K562 (cell line): Measurements from ENCODE around the gene ALS2CL. TPM values are rescaled to one million over a fixed set of nuclear protein-coding genes. Genes with fewer than 3 reads are reported as not detected.

Experiments
- BDP1 ChIP-seq: IDR thresholded peaks from 3 replicates; pipeline ENCODE4 v1.6.1; 2011; ENCODE audit not compliant: insufficient read length, insufficient read depth
- KAT2B ChIP-seq: IDR thresholded peaks from one replicate; pipeline ENCODE4 v1.6.1; 2012; ENCODE audit warnings: low read depth, mild to moderate bottlenecking, control low read depth, inconsistent platforms, low read length, moderate library complexity
- NCOA2 ChIP-seq, 2 experiments: fragments of 450-650 bp; IDR thresholded peaks; 2 replicates each; pipeline ENCODE4 v1.6.1; 2018; ENCODE audit warnings: mild to moderate bottlenecking in 2 of 2, moderate library complexity in 1 of 2; ENCODE audit not compliant: partially characterized antibody in 2 of 2
- NFE2L1 ChIP-seq: fragments of 450-650 bp; IDR thresholded peaks from 2 replicates; pipeline ENCODE4 v1.6.1; 2016; ENCODE audit warnings: missing genetic modification characterization, low read depth, mild to moderate bottlenecking, missing compliant biosample characterization, moderate library complexity, borderline replicate concordance
- RUNX1 ChIP-seq: sonication (generic); IDR thresholded peaks from 2 replicates; pipeline ENCODE4 v1.6.1; 2016; ENCODE audit warnings: antibody characterized with exemption, low read depth
- SAFB2 ChIP-seq: fragments of 200-400 bp; formaldehyde crosslinking; IDR thresholded peaks from 2 replicates; pipeline ENCODE4 v1.6.1; 2018; ENCODE audit warnings: borderline replicate concordance, low read length, low read depth, moderate library complexity; ENCODE audit not compliant: severe bottlenecking
- STAG1 ChIP-seq: sonication (generic); formaldehyde crosslinking; IDR thresholded peaks from 2 replicates; pipeline ENCODE4 v1.5.0; 2020; ENCODE audit warnings: missing genetic modification reagents, borderline replicate concordance
- TARDBP ChIP-seq: fragments of 450-650 bp; IDR thresholded peaks from 2 replicates; pipeline ENCODE4 v1.6.1; 2016
- XRCC3 ChIP-seq: fragments of 450-650 bp; IDR thresholded peaks from 2 replicates; pipeline ENCODE4 v1.6.1; 2017; ENCODE audit warnings: mild to moderate bottlenecking, moderate library complexity
- ZNF134 ChIP-seq: fragments of 250-450 bp; sonication (Bioruptor Pico); conservative IDR thresholded peaks from 2 replicates; pipeline ENCODE4 v1.4.0; 2020
- ZNF354B ChIP-seq: fragments of 250-450 bp; sonication (Bioruptor Pico); IDR thresholded peaks from 2 replicates; pipeline ENCODE4 v1.4.0; 2020
- ZNF507 ChIP-seq: conservative IDR thresholded peaks from 2 replicates; pipeline ENCODE4 v1.6.1; 2017; ENCODE audit warnings: missing genetic modification characterization, missing compliant biosample characterization
- ZSCAN29 ChIP-seq: fragments of 450-650 bp; IDR thresholded peaks from 2 replicates; pipeline ENCODE4 v1.6.1; 2017
- polyA plus RNA-seq, 8 experiments: library from polyadenylated mRNA; depleted of rRNA in 4 of 8; stranded (reverse) in 5 of 8; unstranded in 3 of 8; fragments of >200 nt; fragmentation: Nextera tagmentation in 2 of 8; fragmentation: Illumina TruSeq in 1 of 8; extraction: Ambion mirVana in 2 of 8; extraction: Trizol in 1 of 8; gene quantifications; 2 replicates each; pipeline versions ENCODE4 v1.2.1 to v1.2.3, GENCODE V29; 2011 to 2014; ENCODE audit warnings: inconsistent platforms in 1 of 8, missing spikeins in 1 of 8
- total RNA-seq, 7 experiments: library from RNA; depleted of rRNA in 6 of 7; stranded (reverse); fragments of >200 nt in 6 of 7; fragmentation: Illumina TruSeq in 2 of 7; extraction: Trizol in 2 of 7; gene quantifications; 2 replicates each; pipeline versions ENCODE4 v1.2.1 to v1.2.3, GENCODE V29; 2011 to 2021; ENCODE audit warnings: low replicate concordance in 1 of 7
- TF ChIP-seq, protein P1 (sequence below): fragments of 250-450 bp; sonication (Bioruptor Pico); IDR thresholded peaks from 2 replicates; pipeline ENCODE4 v1.5.0; 2020; ENCODE audit warnings: mild to moderate bottlenecking
- TF ChIP-seq, protein P2 (sequence below): fragments of 250-450 bp; sonication (Bioruptor Pico); IDR thresholded peaks from 2 replicates; pipeline ENCODE4 v1.6.1; 2021; ENCODE audit warnings: mild to moderate bottlenecking
- TF ChIP-seq, protein P3 (sequence below): fragments of 450-650 bp; IDR thresholded peaks from 2 replicates; pipeline ENCODE4 v1.6.1; 2016; ENCODE audit warnings: mild to moderate bottlenecking
- TF ChIP-seq, protein P4 (sequence below): sonication (generic); formaldehyde crosslinking; IDR thresholded peaks from 2 replicates; pipeline ENCODE4 v1.4.0; 2020; ENCODE audit warnings: mild to moderate bottlenecking, missing genetic modification reagents
- TF ChIP-seq, protein P5 (sequence below): fragments of 250-450 bp; sonication (Bioruptor Pico); IDR thresholded peaks from 2 replicates; pipeline ENCODE4 v1.5.0; 2022; ENCODE audit warnings: mild to moderate bottlenecking

ALS2CL gene
- total and polyA plus RNA-seq, 9 of the 15 experiments (the other 6 are each of a cell fraction or from before 2014, with no cell fraction given) = 0.03 to 0.13 (median 0.05) TPM; not detected in 3

DNA sequence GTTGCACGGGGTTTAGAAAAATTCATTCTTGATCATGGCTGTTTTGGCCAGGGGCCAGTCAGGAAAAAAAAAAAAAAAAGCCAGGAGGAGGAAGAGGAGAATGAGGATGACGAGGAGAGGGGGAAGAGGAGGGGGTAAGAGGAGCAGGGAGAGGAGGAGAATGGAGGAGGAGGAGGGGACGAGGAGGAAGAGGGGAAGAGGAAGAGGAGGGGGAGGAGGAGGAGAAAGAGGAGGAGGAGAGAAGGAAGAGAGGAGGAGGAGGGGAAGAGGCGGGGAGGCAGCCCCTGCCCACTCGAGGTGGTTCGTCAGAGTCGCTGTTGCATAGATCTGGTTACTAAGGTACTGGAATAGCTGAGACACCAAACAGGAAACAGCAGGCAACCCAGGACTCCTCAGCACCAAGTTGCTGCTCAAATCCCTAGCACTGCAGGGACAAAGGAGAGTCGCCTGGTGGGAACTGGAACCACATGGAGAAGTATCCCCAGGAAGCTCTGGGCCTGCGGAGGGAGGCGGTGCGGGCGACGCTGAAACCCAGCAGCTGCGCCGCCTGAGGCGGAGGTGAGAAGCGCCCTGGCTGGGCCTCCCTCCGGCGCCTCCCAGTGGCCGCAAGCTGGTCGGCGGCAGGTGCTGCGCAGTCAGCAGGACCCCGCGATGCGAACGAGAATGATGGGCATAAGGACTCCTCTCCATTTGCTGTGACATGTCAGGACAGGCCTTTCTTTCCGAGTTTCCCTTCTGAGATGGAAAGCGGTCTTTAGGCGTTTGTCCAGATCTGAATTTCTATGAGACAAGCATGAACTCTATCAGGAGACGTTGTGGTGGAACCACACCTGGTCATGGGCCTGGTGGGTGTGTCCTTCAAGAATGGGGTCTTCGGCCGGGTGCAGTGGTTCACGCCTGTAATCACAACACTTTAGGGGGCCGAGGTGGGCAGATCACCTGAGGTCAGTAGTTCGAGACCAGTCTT, 63.6 kb downstream of the ALS2CL start (continued):
- no peak for TF ChIP-seq ZNF134
- no peak for TF ChIP-seq TARDBP
- TF ChIP-seq NCOA2 (IDR thresholded peaks at IDR 0.05; ENCODE audit: partially characterized antibody in 2 of 2) = no peak
- TF ChIP-seq, protein P1, sequence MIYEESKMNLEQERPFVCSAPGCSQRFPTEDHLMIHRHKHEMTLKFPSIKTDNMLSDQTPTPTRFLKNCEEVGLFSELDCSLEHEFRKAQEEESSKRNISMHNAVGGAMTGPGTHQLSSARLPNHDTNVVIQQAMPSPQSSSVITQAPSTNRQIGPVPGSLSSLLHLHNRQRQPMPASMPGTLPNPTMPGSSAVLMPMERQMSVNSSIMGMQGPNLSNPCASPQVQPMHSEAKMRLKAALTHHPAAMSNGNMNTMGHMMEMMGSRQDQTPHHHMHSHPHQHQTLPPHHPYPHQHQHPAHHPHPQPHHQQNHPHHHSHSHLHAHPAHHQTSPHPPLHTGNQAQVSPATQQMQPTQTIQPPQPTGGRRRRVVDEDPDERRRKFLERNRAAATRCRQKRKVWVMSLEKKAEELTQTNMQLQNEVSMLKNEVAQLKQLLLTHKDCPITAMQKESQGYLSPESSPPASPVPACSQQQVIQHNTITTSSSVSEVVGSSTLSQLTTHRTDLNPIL (CRISPR knock-in tag) = no peak
- TF ChIP-seq STAG1 (CRISPR knock-in tag) = peak; percentile 78; the same call in 1 of the 2 replicates
- TF ChIP-seq XRCC3 = no peak
- TF ChIP-seq ZSCAN29 = no peak
- TF ChIP-seq, protein P2, sequence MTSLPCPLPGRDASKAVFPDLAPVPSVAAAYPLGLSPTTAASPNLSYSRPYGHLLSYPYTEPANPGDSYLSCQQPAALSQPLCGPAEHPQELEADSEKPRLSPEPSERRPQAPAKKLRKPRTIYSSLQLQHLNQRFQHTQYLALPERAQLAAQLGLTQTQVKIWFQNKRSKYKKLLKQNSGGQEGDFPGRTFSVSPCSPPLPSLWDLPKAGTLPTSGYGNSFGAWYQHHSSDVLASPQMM (CRISPR knock-in tag) = no peak
- TF ChIP-seq NFE2L1 (tag) = no peak
- no peak for TF ChIP-seq KAT2B
- no peak for TF ChIP-seq BDP1
- TF ChIP-seq, protein P3, sequence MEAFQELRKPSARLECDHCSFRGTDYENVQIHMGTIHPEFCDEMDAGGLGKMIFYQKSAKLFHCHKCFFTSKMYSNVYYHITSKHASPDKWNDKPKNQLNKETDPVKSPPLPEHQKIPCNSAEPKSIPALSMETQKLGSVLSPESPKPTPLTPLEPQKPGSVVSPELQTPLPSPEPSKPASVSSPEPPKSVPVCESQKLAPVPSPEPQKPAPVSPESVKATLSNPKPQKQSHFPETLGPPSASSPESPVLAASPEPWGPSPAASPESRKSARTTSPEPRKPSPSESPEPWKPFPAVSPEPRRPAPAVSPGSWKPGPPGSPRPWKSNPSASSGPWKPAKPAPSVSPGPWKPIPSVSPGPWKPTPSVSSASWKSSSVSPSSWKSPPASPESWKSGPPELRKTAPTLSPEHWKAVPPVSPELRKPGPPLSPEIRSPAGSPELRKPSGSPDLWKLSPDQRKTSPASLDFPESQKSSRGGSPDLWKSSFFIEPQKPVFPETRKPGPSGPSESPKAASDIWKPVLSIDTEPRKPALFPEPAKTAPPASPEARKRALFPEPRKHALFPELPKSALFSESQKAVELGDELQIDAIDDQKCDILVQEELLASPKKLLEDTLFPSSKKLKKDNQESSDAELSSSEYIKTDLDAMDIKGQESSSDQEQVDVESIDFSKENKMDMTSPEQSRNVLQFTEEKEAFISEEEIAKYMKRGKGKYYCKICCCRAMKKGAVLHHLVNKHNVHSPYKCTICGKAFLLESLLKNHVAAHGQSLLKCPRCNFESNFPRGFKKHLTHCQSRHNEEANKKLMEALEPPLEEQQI = no peak
- TF ChIP-seq SAFB2 = no peak
- TF ChIP-seq RUNX1 = 0 out of 2 replicates have a peak, but pooled peaks have one; percentile 47
- TF ChIP-seq ZNF507 (tag) = no peak
- no peak for TF ChIP-seq ZNF354B (CRISPR knock-in tag)
- TF ChIP-seq, protein P4, sequence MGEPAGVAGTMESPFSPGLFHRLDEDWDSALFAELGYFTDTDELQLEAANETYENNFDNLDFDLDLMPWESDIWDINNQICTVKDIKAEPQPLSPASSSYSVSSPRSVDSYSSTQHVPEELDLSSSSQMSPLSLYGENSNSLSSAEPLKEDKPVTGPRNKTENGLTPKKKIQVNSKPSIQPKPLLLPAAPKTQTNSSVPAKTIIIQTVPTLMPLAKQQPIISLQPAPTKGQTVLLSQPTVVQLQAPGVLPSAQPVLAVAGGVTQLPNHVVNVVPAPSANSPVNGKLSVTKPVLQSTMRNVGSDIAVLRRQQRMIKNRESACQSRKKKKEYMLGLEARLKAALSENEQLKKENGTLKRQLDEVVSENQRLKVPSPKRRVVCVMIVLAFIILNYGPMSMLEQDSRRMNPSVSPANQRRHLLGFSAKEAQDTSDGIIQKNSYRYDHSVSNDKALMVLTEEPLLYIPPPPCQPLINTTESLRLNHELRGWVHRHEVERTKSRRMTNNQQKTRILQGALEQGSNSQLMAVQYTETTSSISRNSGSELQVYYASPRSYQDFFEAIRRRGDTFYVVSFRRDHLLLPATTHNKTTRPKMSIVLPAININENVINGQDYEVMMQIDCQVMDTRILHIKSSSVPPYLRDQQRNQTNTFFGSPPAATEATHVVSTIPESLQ (CRISPR knock-in tag) = no peak
- TF ChIP-seq, protein P5, sequence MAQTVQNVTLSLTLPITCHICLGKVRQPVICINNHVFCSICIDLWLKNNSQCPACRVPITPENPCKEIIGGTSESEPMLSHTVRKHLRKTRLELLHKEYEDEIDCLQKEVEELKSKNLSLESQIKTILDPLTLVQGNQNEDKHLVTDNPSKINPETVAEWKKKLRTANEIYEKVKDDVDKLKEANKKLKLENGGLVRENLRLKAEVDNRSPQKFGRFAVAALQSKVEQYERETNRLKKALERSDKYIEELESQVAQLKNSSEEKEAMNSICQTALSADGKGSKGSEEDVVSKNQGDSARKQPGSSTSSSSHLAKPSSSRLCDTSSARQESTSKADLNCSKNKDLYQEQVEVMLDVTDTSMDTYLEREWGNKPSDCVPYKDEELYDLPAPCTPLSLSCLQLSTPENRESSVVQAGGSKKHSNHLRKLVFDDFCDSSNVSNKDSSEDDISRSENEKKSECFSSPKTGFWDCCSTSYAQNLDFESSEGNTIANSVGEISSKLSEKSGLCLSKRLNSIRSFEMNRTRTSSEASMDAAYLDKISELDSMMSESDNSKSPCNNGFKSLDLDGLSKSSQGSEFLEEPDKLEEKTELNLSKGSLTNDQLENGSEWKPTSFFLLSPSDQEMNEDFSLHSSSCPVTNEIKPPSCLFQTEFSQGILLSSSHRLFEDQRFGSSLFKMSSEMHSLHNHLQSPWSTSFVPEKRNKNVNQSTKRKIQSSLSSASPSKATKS (CRISPR knock-in tag) = no peak
